Smooth muscle cell (in vitro differentiated cells): ENCODE data around the gene SCGN. TPM values are rescaled to one million over a fixed set of nuclear protein-coding genes. Genes with fewer than 3 reads are reported as not detected.

Source experiments
- DNase-seq: peaks from one replicate; lab custom pipeline; 2025; ENCODE audit not compliant: unreplicated experiment; lab: John Stamatoyannopoulos, UW
- H2AFZ ChIP-seq: fragments of 200-600 bp; sonication (generic); 2 replicates; pipeline ENCODE4 v1.6.0; 2016; ENCODE audit warnings: antibody characterized with exemption, low read depth, mild to moderate bottlenecking
- H3F3A ChIP-seq: fragments of 200-600 bp; sonication (generic); 2 replicates; pipeline ENCODE4 v1.6.0; 2017; ENCODE audit warnings: antibody characterized with exemption, low read depth
- H3K27ac ChIP-seq: fragments of 200-600 bp; sonication (generic); 2 replicates; pipeline ENCODE4 v1.5.1; 2016; ENCODE audit warnings: low read depth, mild to moderate bottlenecking
- H3K27me3 ChIP-seq: fragments of 200-600 bp; sonication (generic); 2 replicates; pipeline ENCODE4 v1.6.1; 2016; ENCODE audit warnings: low read depth, mild to moderate bottlenecking
- H3K36me3 ChIP-seq: fragments of 200-600 bp; sonication (generic); 2 replicates; pipeline ENCODE4 v1.5.1; 2016; ENCODE audit warnings: low read depth
- H3K4me1 ChIP-seq: fragments of 200-600 bp; sonication (generic); 2 replicates; pipeline ENCODE4 v1.5.1; 2016; ENCODE audit warnings: low read depth
- H3K4me2 ChIP-seq: fragments of 200-600 bp; sonication (generic); 2 replicates; pipeline ENCODE4 v1.6.0; 2016; ENCODE audit warnings: mild to moderate bottlenecking
- H3K4me3 ChIP-seq: fragments of 200-600 bp; sonication (generic); 2 replicates; pipeline ENCODE4 v1.5.1; 2016; ENCODE audit warnings: mild to moderate bottlenecking
- H3K79me2 ChIP-seq: fragments of 200-600 bp; sonication (generic); 2 replicates; pipeline ENCODE4 v1.6.0; 2016; ENCODE audit warnings: low read depth, mild to moderate bottlenecking
- H3K9ac ChIP-seq: fragments of 200-600 bp; sonication (generic); 2 replicates; pipeline ENCODE4 v1.6.0; 2016; ENCODE audit warnings: low read depth
- H3K9me3 ChIP-seq: fragments of 200-600 bp; sonication (generic); replicated peaks from 2 replicates; pipeline ENCODE4 v1.5.1; 2016; ENCODE audit warnings: low read depth
- H4K20me1 ChIP-seq: fragments of 200-600 bp; sonication (generic); 2 replicates; pipeline ENCODE4 v1.6.0; 2016; ENCODE audit warnings: low read depth
- CTCF ChIP-seq: fragments of 200-600 bp; sonication (generic); IDR thresholded peaks from 2 replicates; pipeline ENCODE4 v1.5.1; 2017; ENCODE audit warnings: borderline replicate concordance, mild to moderate bottlenecking, antibody characterized with exemption; ENCODE audit not compliant: insufficient read depth, poor library complexity, severe bottlenecking
- WGBS: methylation state at CpG from one replicate; pipeline ENCODE4 v1.1.7; 2016; ENCODE audit warnings: low lambda C conversion rate; 5-methylcytosine and 5-hydroxymethylcytosine counted together
- polyA plus RNA-seq: library from polyadenylated mRNA; unstranded; fragments of >200 nt; fragmentation: Nextera tagmentation; extraction: Ambion mirVana; gene quantifications from 2 replicates; pipeline ENCODE4 v1.2.1, GENCODE V29; 2016
- total RNA-seq: library from RNA; depleted of rRNA; stranded (reverse); fragments of >200 nt; gene quantifications from 2 replicates; pipeline ENCODE4 v1.2.3, GENCODE V29; 2014

Gene SCGN
- total and polyA plus RNA-seq, 2 experiments from 2014 or later, result not detected

- TF ChIP-seq CTCF, result no peak
- WGBS, result 94% methylated on average over 4 of the region's 4 CpGs
These were observed 47.6 kb downstream of the SCGN start for GRCh38 chr6:25699649-25700048.

GRCh38 chr6:25700761-25701160 is 48.7 kb downstream of the SCGN start:
- Histone ChIP-seq H3K4me1 (no peaks in the 10 kb centered on the region), H2AFZ (no peak overlapping the region), H3K9ac (no peak overlapping the region), H3K4me2 (no peak overlapping the region), H3K36me3 (no peaks in the 10 kb centered on the region), H3F3A (no peaks in the 10 kb centered on the region), H3K4me3 (no peak overlapping the region), H4K20me1 (no peaks in the 10 kb centered on the region), H3K79me2 (no peaks in the 10 kb centered on the region), H3K27ac (no peak overlapping the region), H3K9me3 (no peaks in the 10 kb centered on the region), H3K27me3 (peaks cover 2% of the 10 kb centered on the region)
- WGBS, result 88% methylated on average over 2 of the region's 2 CpGs
- DNase-seq, result no peak
- no peak for TF ChIP-seq CTCF

More at GRCh38 chr6:25699649-25700048, 47.6 kb downstream of the SCGN start:
- Histone ChIP-seq H3K4me3 (no peak overlapping the region), H3K79me2 (no peaks in the 10 kb centered on the region), H3K36me3 (no peaks in the 10 kb centered on the region), H3K9me3 (no peaks in the 10 kb centered on the region), H3K4me1 (no peaks in the 10 kb centered on the region), H3K9ac (no peak overlapping the region), H2AFZ (no peak overlapping the region), H4K20me1 (no peaks in the 10 kb centered on the region), H3K4me2 (no peak overlapping the region), H3K27me3 (no peaks in the 10 kb centered on the region), H3K27ac (no peak overlapping the region), H3F3A (no peaks in the 10 kb centered on the region)
- DNase-seq, result no peak

GRCh38 chr6:25701807-25702206 is 49.8 kb downstream of the SCGN start:
- H3K4me3 ChIP-seq, result no peak overlapping the region
- no peaks in the 10 kb centered on the region for H3K4me1 ChIP-seq
- H3K27ac ChIP-seq, result no peak overlapping the region
- TF ChIP-seq CTCF, result no peak
- no peak overlapping the region for H3K4me2 ChIP-seq
- H3K27me3 ChIP-seq, result peaks cover 5% of the 10 kb centered on the region
- no peaks in the 10 kb centered on the region for H3K79me2 ChIP-seq
- DNase-seq, result no peak
- no peaks in the 10 kb centered on the region for H3K9me3 ChIP-seq
- H4K20me1 ChIP-seq, result no peaks in the 10 kb centered on the region
- H3K36me3 ChIP-seq, result no peaks in the 10 kb centered on the region
- no peaks in the 10 kb centered on the region for H3F3A ChIP-seq
- H3K9ac ChIP-seq, result no peak overlapping the region
- no peak overlapping the region for H2AFZ ChIP-seq
- WGBS, result 94% methylated on average over 3 of the region's 3 CpGs

GRCh38 chr6:25703005-25703404 is 51.0 kb downstream of the SCGN start:
- no peak overlapping the region for H3K4me3 ChIP-seq
- no peaks in the 10 kb centered on the region for H4K20me1 ChIP-seq
- no peak overlapping the region for H2AFZ ChIP-seq
- no peaks in the 10 kb centered on the region for H3K79me2 ChIP-seq
- peaks cover 5% of the 10 kb centered on the region for H3K27me3 ChIP-seq
- no peak overlapping the region for H3K27ac ChIP-seq
- H3K9me3 ChIP-seq, result no peaks in the 10 kb centered on the region
- no peak for TF ChIP-seq CTCF
- 82% methylated on average over 3 of the region's 3 CpGs for WGBS
- DNase-seq, result no peak
- no peak overlapping the region for H3K9ac ChIP-seq
- H3K36me3 ChIP-seq, result no peaks in the 10 kb centered on the region
- H3K4me1 ChIP-seq, result no peaks in the 10 kb centered on the region
- H3K4me2 ChIP-seq, result no peak overlapping the region
- no peaks in the 10 kb centered on the region for H3F3A ChIP-seq
